Measurements from ENCODE around the gene MGMT. TPM values are rescaled to one million over a fixed set of nuclear protein-coding genes. Genes with fewer than 3 reads are reported as not detected.

MGMT gene
- total and polyA plus RNA-seq, 2 of the 4 experiments (the other 2 are of a cell fraction) = 11.5 to 17.8 TPM

GRCh38 chr10:129807211-129807610 is 340.2 kb downstream of the MGMT start:
- Histone ChIP-seq H3K9me3 (ENCODE audit: control insufficient read depth, insufficient read depth, low read length) (peaks cover 25% of the 10 kb centered on the region), H3K27ac (ENCODE audit: insufficient read depth, low read length) (no peak overlapping the region), H4K91ac (ENCODE audit: insufficient read depth, low read depth, low read length) (no peak overlapping the region), H2BK5ac (ENCODE audit: low read depth, low read length, poor library complexity, severe bottlenecking) (no peak overlapping the region), H2AFZ (replicated peaks; ENCODE audit: low read length, poor library complexity) (no peak overlapping the region), H4K20me1 (ENCODE audit: insufficient read depth, low read length) (no peaks in the 10 kb centered on the region), H3K36me3 (ENCODE audit: control insufficient read depth, insufficient read depth, low read length) (no peaks in the 10 kb centered on the region), H2BK20ac (ENCODE audit: low read depth, low read length) (no peak overlapping the region), H3K27me3 (ENCODE audit: control insufficient read depth, insufficient read depth, low read length) (no peaks in the 10 kb centered on the region), H3K4me3 (ENCODE audit: insufficient read depth, low read depth, low read length) (no peak overlapping the region), H3K9ac (ENCODE audit: low read depth, low read length) (no peak overlapping the region), H3K4me2 (ENCODE audit: low read depth, low read length) (no peak overlapping the region), H2BK120ac (ENCODE audit: low read depth, low read length) (no peak overlapping the region), H3K14ac (replicated peaks; ENCODE audit: low read depth, low read length) (no peak overlapping the region), H3K18ac (ENCODE audit: low read depth, low read length) (no peak overlapping the region), H3K4ac (ENCODE audit: low read depth, low read length) (no peak overlapping the region), H4K8ac (ENCODE audit: low read depth in 2 of 2, low read length in 2 of 2) (no peak overlapping the region), H2BK15ac (ENCODE audit: low read depth, low read length) (no peak overlapping the region), H3K56ac (ENCODE audit: extremely low read depth, insufficient read depth, low read length) (no peak overlapping the region), H2AK5ac (ENCODE audit: low read depth, low read length) (no peak overlapping the region), H3K9me1 (ENCODE audit: insufficient read depth, low read length) (no peaks in the 10 kb centered on the region), H2AK9ac (replicated peaks; ENCODE audit: low read depth, low read length, poor library complexity) (no peak overlapping the region), H3K4me1 (ENCODE audit: control insufficient read depth, insufficient read depth, low read length) (no peaks in the 10 kb centered on the region), H4K5ac (ENCODE audit: low read depth, low read length) (no peak overlapping the region), H3K79me1 (ENCODE audit: low read depth in 1 of 2, low read length in 2 of 2) (no peaks in the 10 kb centered on the region), H3K23ac (ENCODE audit: low read depth, low read length) (no peak overlapping the region)
- no peak for ATAC-seq (ENCODE audit: low read depth)
- no CpG with 5 or more reads among the region's 7 CpGs for WGBS, 2 experiments (ENCODE audit: extremely low coverage in 2 of 2, insufficient read length in 1 of 2)
- no TSS peak for BruUV-seq (replicated peaks)
- in situ Hi-C loops (cut with MboI; ENCODE audit: low sequenced_read_pairs) = no loop called here
- intact Hi-C loops (cut with micrococcal nuclease) = no loop called here
- ChIA-PET POLR2A (ENCODE audit: unreplicated experiment) (no interaction called here), CTCF (no interaction called here)
- TF ChIP-seq MXI1 (IDR thresholded peaks at IDR 0.05; ENCODE audit: borderline replicate concordance, low read depth, low read length) (no peak), RFX5 (IDR thresholded peaks at IDR 0.05; ENCODE audit: low read depth, low read length) (no peak), RAD21 (IDR thresholded peaks at IDR 0.05; ENCODE audit: low read length) (no peak), MAZ (IDR thresholded peaks at IDR 0.05; ENCODE audit: borderline replicate concordance, low read depth, low read length) (no peak), ELK1 (IDR thresholded peaks at IDR 0.05; ENCODE audit: borderline replicate concordance, low read depth, low read length) (no peak), FOS (IDR thresholded peaks at IDR 0.05; ENCODE audit: low read depth, low read length) (no peak), MAFK (IDR thresholded peaks at IDR 0.05; ENCODE audit: low read depth, low read length) (no peak), CEBPB (IDR thresholded peaks at IDR 0.05; ENCODE audit: low read depth, low read length) (no peak), CHD1 (IDR thresholded peaks at IDR 0.05; ENCODE audit: low read depth, low read length) (no peak), SMC3 (IDR thresholded peaks at IDR 0.05; ENCODE audit: low read depth, low read length) (no peak)
- no peak for DNase-seq
- dilution Hi-C loops (cut with HindIII; ENCODE audit: low sequenced_read_pairs, unreplicated experiment) = no loop called here

All from IMR-90 (cell line).